AML-193 (cell line): ENCODE measurements around the gene SLC1A1.
"Not testable (repeated sequence)": the region's sequence is repeated elsewhere in the genome, so short reads cannot be mapped to it uniquely, and the experiment has no call there.

Experiments
- DNase-seq, 2 experiments: peaks; one replicate each; lab custom pipeline; 2025; lab: John Stamatoyannopoulos, UW

The SLC1A1 gene

GRCh38 chr9:4541856-4542255 is 51.6 kb downstream of the SLC1A1 start:
- DNase-seq: no peak

GRCh38 chr9:4544714-4545113 is 54.4 kb downstream of the SLC1A1 start:
- not testable (repeated sequence) for DNase-seq

DNA sequence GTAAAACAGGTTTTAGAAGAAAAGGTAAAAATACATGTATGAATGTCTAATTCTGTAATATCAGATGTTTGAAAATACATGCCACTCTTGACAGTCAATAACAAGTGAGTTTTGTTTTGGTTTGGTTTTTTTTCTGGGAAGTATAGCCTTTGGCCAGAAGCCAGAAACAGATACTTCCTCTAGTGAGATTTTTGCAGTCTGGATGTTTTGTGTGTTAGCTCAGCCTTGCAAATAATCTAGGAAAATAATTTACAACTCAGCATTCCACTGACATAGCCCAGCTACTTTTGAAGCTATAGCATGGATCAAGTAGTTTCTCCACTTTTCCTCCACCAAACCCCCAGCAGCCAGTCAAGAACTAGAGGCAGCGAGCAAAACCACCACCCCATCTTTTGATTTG is 56.7 kb downstream of the SLC1A1 start:
- no peak for DNase-seq

DNA sequence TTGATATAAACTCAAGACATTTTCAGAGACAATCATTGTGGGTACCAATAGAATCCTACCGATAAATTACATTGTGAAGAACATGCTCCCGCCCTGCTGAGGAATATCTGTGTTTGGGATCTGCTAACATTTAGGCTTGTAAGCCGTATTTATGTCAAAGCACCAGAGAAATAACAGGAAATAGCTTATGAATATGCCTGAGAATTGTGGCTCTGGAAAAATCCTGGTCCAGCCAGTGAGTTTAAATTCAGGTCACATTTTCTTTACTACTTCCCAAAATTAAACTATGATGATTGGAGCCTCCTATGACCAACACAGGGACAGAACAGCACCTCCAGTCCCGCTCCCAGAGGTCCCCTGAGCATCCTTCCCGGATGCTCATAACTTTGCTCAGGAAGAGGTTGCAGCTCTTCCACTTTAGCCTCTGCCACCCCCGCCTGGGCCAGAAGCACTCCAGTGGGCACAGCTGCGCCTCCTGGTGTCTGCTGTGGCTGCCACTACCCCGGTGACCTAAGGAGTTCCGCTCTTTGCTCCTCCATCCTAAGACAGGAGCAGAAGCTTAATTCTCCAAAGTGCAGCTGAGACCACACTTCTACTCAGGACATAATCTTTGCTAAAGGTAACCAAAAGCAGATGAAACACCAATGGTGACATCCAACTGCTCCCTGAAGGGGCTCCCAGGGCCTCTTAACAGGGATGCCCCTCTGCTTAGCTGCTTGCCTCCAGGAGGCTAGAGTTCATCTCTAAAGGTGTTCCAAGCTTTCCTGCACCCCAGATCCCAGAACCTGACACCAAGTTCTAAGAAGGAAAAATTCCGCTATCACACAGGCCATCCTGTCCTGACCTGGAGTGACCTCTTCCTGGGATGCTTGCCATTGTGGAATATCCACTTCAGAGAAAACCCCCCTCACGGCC is 58.8 kb downstream of the SLC1A1 start:
- DNase-seq: no peak

- no peak for DNase-seq
Observed at GRCh38 chr9:4549751-4550295, 59.6 kb downstream of the SLC1A1 start.

DNA sequence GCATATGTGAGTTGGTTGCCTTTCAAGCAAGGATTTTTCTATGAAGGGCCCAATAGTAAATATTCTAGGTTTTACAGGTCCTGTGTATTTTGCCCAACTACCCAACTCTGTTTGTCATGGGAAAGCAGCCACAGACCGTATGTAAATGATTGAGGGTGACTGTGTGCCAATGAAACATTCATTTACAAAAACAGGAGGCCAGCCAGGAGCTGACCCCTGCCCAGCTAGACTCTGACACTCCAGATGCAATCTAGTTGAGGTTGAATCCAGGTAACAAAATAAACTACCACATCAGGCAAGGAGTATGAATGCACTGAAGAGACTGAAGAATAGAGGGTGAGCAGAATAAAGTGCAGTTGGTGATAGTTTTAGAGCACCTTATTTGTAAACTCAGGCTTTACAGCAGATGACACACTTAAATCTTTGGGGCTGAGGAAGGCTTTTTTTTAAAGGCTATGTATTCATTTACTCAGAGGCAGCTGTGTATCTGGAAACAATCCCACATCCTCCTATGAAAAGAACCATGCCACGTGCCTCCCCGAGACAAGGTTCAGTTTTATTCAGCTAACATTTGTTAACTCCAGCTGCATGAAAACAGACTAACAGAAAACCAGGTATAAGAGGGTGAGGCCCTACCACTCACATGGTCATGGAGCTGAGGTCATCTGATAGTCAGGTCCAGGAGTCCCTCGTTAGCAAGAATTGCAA is 60.7 kb downstream of the SLC1A1 start:
- no peak for DNase-seq

- DNase-seq: no peak
Observed at GRCh38 chr9:4553951-4554381, 63.7 kb downstream of the SLC1A1 start.

DNA sequence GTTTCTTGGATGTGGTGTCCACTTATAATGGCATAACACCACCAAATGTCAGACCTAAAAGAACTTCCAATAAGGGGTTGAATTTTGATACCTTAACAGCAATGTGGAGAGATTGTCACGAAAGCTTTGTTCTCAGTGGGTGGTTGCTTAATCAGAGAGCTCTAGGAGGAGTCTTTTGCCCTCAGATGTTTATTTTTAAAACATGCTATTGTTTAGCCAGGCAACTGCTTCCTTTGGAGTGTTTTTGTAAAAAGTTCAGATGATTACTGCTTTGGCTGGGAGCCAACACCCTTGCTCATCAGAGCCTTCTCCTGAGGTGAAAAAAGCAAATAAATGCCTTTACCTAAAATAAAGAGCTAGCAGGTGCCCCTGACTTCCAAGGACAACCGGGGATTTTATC is 65.0 kb downstream of the SLC1A1 start:
- no peak for DNase-seq

DNA sequence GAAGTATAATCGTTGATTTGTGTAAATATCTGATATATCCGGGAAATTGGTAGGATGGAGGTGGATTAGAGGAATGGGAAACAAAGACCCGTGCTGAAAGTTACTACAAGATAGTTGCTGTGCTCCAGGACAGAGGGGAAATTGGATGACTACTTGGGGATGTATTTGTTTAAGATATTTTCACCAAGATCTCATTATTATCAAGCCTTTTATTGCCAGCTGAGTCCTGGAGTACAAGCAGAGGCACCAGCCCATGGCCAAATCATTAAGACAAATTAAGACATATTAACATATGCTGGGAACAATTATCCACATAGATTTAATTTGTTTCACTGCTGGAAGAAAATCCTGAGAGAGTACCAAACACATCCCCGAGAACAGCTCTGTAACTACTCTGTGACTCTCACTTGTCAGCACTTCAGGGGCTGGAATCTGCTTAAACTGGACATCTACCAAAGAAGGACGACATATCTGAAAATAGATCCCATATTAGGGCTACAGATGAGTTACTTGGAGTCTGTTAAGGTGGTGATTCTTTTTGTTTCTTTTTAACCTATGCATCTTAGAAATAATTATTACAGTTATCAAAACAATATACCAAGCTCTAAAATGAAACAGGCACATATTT is 68.2 kb downstream of the SLC1A1 start:
- no peak for DNase-seq

- no peak for DNase-seq
Observed at GRCh38 chr9:4559261-4560182, 69.3 kb downstream of the SLC1A1 start.

GRCh38 chr9:4563105-4563504 is 72.8 kb downstream of the SLC1A1 start:
- no peak for DNase-seq

DNA sequence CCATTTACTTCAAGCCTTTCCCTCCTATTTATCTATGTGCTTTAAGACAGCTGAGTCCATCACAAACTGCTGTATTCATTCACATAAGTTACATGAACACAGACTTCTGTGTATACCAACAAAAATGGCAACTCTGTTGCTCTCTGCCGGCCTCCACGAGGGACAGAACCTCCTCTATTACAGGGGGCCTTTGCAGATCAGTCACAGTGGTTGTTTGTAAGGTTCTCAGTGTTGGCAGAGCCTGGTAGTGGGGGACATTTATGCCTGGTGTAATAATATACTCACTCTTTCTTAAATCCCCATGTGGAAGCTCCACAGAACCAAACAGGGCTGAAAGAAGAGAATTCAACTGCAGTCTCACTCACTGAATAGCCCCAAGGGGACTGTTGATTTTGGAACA is 76.5 kb downstream of the SLC1A1 start:
- DNase-seq: no peak

DNA sequence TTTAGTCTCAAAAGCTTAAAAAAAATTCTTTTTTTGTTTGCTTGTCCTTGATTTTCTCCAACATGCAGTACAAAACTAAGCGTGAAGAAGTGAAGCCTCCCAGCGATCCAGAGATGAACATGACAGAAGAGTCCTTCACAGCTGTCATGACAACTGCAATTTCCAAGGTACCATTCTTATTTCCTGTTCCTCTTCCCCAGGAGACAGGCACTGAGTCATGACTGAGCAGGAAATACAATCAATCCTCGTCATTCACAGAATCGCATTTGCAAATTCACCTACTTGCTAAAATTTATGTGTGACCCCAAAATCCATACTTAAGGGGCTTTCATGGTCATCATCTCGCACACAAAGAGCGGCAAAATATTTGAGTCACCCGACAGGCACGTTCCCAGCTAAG is 77.3 kb downstream of the SLC1A1 start:
- DNase-seq: no peak

- DNase-seq: no peak
Observed at GRCh38 chr9:4569101-4569500, 78.8 kb downstream of the SLC1A1 start.

- DNase-seq: no peak
Observed at GRCh38 chr9:4572184-4572826, 82.0 kb downstream of the SLC1A1 start.

DNA sequence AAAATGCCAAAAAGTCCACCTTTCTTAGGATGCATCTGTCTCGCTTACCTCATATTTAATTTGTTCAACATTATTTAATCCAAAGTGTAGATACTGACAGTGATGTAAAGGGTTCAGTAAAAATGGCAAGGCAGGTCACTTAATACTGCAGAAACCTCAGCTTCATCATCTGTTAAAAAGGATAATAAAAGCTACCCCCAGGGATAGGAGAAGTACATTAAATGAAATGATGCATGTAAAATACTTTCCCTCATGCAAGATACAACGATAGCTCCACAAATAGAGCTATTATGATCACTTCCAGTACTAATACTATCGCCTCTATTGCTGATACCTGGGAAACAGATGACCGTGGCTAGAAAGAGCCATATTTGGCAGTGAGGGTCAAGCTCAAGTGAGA is 82.9 kb downstream of the SLC1A1 start:
- DNase-seq: no peak

- no peak for DNase-seq
Observed at GRCh38 chr9:4573634-4574389, 83.5 kb downstream of the SLC1A1 start.

DNA sequence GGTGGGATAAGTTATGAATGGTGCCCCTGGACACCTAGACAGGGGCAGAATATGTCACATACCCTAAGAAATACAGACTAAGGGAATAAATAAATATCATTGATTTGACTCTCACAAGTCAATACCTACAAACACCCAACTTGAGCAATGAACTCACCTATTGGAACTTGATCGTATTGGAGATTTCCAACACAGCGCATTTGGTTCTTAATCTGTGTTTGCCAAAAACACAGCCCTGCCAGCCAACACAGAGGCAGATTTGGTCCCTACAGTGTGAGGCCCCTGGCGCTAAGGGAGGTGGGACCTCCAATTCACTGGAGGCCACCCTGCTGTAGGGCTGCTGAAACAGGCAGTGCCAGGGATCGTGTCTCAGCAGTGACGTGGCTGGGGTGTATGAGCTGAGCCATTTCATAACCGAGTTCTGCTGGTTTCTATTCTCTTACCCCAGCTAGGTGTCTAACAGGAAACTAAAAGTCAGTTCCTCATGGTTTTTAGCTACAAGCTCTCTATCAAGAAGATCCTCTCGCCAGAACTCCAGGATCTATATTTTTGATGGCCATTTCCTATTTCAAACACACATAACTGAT is 84.5 kb downstream of the SLC1A1 start:
- no peak for DNase-seq

- DNase-seq: no peak
Observed at GRCh38 chr9:4575997-4576396, 85.7 kb downstream of the SLC1A1 start.

DNA sequence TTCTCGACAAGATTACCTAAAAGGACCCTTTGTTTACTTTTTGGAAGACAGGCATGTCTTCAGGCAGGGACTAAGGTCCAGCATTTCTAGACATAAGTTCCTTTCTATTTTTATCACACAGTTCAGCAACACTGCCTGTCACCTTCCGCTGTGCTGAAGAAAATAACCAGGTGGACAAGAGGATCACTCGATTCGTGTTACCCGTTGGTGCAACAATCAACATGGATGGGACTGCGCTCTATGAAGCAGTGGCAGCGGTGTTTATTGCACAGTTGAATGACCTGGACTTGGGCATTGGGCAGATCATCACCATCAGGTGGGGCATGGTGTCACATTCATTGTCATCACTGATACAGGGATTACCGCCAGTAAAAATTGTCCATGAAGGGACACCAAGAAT is 86.2 kb downstream of the SLC1A1 start:
- no peak for DNase-seq
